Measurements from ENCODE around the gene FNBP1L. TPM values are rescaled to one million over a fixed set of nuclear protein-coding genes. Genes with fewer than 3 reads are reported as not detected.

FNBP1L gene
- total and polyA plus RNA-seq, 10 of the 15 experiments (the other 5 are each of a cell fraction or from before 2014, with no cell fraction given) = 0.02 to 0.12 (median 0.07) TPM; not detected in 4

DNA sequence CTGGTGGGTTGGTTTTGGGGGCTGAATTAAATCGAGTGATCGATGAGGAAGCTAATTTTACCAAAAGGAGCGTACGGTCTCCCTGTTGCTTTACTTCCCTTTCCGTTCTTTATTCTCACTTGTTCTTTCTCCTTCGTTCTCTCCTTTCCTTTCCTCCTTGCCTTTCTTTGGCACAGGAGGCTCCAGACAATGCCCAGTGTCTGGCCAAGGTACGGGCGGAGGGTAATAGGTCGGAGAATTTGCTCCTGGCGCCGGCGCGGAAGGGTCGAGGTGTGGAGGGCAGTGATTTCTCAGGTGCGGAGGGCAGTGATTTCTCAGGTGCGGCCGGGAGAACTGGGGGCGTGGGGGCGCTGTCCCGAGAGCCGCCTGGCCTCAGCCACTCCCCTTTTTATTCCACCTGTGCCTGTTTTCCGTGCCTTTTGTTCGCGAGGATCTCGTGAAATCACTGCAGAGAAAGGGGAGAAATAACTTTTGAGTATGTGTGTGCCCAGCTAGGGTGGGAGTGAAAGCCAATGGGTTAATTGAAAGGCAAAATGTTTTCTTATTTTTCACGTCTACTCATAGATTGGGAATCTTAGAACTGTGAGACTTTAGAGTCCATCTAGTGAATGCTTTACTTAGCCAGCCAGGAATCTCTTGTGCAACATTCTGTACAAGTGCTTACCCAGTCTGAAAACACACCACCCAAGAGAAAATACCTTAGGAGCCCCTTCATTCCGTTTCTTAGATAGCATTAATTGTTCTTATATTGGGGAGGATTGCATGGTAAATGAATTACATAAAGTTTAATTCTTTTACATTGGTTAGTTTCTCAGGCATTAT is 1.3 kb downstream of the FNBP1L start:
- peak overlapping the region; percentile 61; the same call in 1 of the 2 replicates for H3K4me3 ChIP-seq
- TF ChIP-seq BMI1 (IDR thresholded peaks at IDR 0.05; ENCODE audit: borderline replicate concordance) = peak; percentile 76; the same call in 1 of the 2 replicates
- TF ChIP-seq EZH2 (IDR thresholded peaks at IDR 0.05; ENCODE audit: borderline replicate concordance, control insufficient read depth, low read depth, low read length) = peak; percentile 92; the same call in 1 of the 2 replicates
- TF ChIP-seq EP300 (IDR thresholded peaks at IDR 0.05; ENCODE audit: borderline replicate concordance in 1 of 2, control insufficient read depth in 1 of 2, low read depth in 2 of 2, low read length in 2 of 2) = no peak
- ATAC-seq (no peak), DNase-seq (ENCODE audit: low read depth, low spot score) (no peak), FAIRE-seq (no peak)
- ChIA-PET SMC1A (ENCODE audit: uncharacterized antibody, unreplicated experiment) (no interaction called here), POLR2A (no interaction called here), RAD21 (ENCODE audit: unreplicated experiment) (no interaction called here), CTCF (no interaction called here)
- H3K79me2 ChIP-seq (ENCODE audit: control insufficient read depth, insufficient read depth, low read length) = no peaks in the 10 kb centered on the region
- H3K27me3 ChIP-seq (replicated peaks in 1 of 2; ENCODE audit: control insufficient read depth in 2 of 2, insufficient read depth in 2 of 2, low read length in 1 of 2) = peaks cover 9 to 25% of the 10 kb centered on the region in 2 experiments
- H3K9me3 ChIP-seq (replicated peaks; ENCODE audit: control insufficient read depth, insufficient read depth, low read length) = no peaks in the 10 kb centered on the region
- WGBS (ENCODE audit: insufficient coverage, insufficient replicate concordance, low lambda C conversion rate, missing lambda C conversion rate) = 2% methylated on average over 27 of the region's 27 CpGs
- no peak overlapping the region for H3K27ac ChIP-seq (ENCODE audit: control insufficient read depth, insufficient read depth)
- no peak overlapping the region for H3K9ac ChIP-seq (ENCODE audit: control insufficient read depth, insufficient read depth, low read length)
- intact Hi-C loops (cut with micrococcal nuclease; ENCODE audit: unreplicated experiment) = no loop called here
- in situ Hi-C loops (cut with MboI) = loop anchor here (25.0 kb wide), 1 partner anchor 388 kb away; no protein-coding TSS in a partner anchor
- BruUV-seq (replicated peaks) = no TSS peak
- H4K20me1 ChIP-seq (ENCODE audit: control insufficient read depth, insufficient read depth) = no peaks in the 10 kb centered on the region
- H3K4me1 ChIP-seq (ENCODE audit: control insufficient read depth, insufficient read depth, low read length) = peaks cover 3% of the 10 kb centered on the region; the same call in 1 of the 2 replicates
- no peaks in the 10 kb centered on the region for H3K36me3 ChIP-seq (ENCODE audit: control insufficient read depth in 2 of 2, insufficient read depth in 2 of 2, low read length in 1 of 2)
- H3K4me2 ChIP-seq (ENCODE audit: control insufficient read depth, insufficient read depth) = peak overlapping the region; percentile 86
- H2AFZ ChIP-seq (ENCODE audit: control insufficient read depth, low read depth, low read length) = 0 out of 2 replicates have a peak overlapping the region, but pooled peaks have one; percentile 12

DNA sequence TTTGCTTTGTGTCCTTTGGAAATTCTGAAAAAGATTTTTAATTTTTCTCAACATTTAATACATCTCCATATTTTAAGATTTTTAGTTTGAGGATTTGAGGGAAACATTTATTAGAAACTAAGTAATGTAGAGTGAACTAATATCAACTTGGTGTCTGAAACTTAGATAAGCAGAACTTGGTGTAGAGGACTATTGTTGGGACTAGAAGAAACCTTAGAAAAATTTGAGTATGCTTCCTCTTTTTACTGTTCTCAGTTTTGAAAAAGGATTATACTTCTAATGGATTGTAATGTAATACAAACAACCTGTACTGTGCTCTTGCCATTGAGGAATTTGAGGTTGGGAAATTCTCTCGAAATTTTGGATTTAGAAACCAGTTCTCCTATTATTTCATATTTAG is 2.4 kb downstream of the FNBP1L start:
- intact Hi-C loops (cut with micrococcal nuclease; ENCODE audit: unreplicated experiment) = no loop called here
- H3K27me3 ChIP-seq (replicated peaks in 1 of 2; ENCODE audit: control insufficient read depth in 2 of 2, insufficient read depth in 2 of 2, low read length in 1 of 2) = peaks cover 9 to 25% of the 10 kb centered on the region in 2 experiments
- H3K4me1 ChIP-seq (ENCODE audit: control insufficient read depth, insufficient read depth, low read length) = peaks cover 3% of the 10 kb centered on the region; the same call in 1 of the 2 replicates
- in situ Hi-C loops (cut with MboI) = no loop called here
- H3K9ac ChIP-seq (ENCODE audit: control insufficient read depth, insufficient read depth, low read length) = no peak overlapping the region
- FAIRE-seq (no peak), ATAC-seq (no peak), DNase-seq (ENCODE audit: low read depth, low spot score) (no peak)
- no peak overlapping the region for H3K4me2 ChIP-seq (ENCODE audit: control insufficient read depth, insufficient read depth)
- WGBS (ENCODE audit: insufficient coverage, insufficient replicate concordance, low lambda C conversion rate, missing lambda C conversion rate) = 14% methylated on average over 1 of the region's 1 CpG
- ChIA-PET POLR2A (no interaction called here), RAD21 (ENCODE audit: unreplicated experiment) (no interaction called here), CTCF (no interaction called here), SMC1A (ENCODE audit: uncharacterized antibody, unreplicated experiment) (no interaction called here)
- H3K4me3 ChIP-seq = no peak overlapping the region
- H4K20me1 ChIP-seq (ENCODE audit: control insufficient read depth, insufficient read depth) = no peaks in the 10 kb centered on the region
- TF ChIP-seq IKZF2 (IDR thresholded peaks at IDR 0.05) = no peak
- TF ChIP-seq ZZZ3 (IDR thresholded peaks at IDR 0.05; ENCODE audit: control insufficient read depth, insufficient read length, low read depth) = no peak
- no peak for TF ChIP-seq NBN (IDR thresholded peaks at IDR 0.05)
- TF ChIP-seq PAX5 (IDR thresholded peaks at IDR 0.05; ENCODE audit: borderline replicate concordance, low read depth, low read length) = no peak
- no peaks in the 10 kb centered on the region for H3K9me3 ChIP-seq (replicated peaks; ENCODE audit: control insufficient read depth, insufficient read depth, low read length)
- H3K79me2 ChIP-seq (ENCODE audit: control insufficient read depth, insufficient read depth, low read length) = no peaks in the 10 kb centered on the region
- H3K36me3 ChIP-seq (ENCODE audit: control insufficient read depth in 2 of 2, insufficient read depth in 2 of 2, low read length in 1 of 2) = no peaks in the 10 kb centered on the region
- H2AFZ ChIP-seq (ENCODE audit: control insufficient read depth, low read depth, low read length) = no peak overlapping the region
- BruUV-seq (replicated peaks) = no TSS peak
- H3K27ac ChIP-seq (ENCODE audit: control insufficient read depth, insufficient read depth) = no peak overlapping the region

Measured in GM12878 (cell line).